HepG2 (cell line): Measurements from ENCODE around the gene AMPD2. TPM values are rescaled to one million over a fixed set of nuclear protein-coding genes. Genes with fewer than 3 reads are reported as not detected.

Experiments
- ATF3 ChIP-seq: sonication (generic); formaldehyde crosslinking; IDR thresholded peaks from 2 replicates; pipeline ENCODE4 v1.4.0; 2020; ENCODE audit warnings: missing genetic modification reagents
- HNRNPUL1 ChIP-seq: fragments of 200-400 bp; formaldehyde crosslinking; IDR thresholded peaks from 2 replicates; pipeline ENCODE4 v1.6.1; 2017; ENCODE audit warnings: low read depth, mild to moderate bottlenecking, low read length, moderate library complexity
- PHF21A ChIP-seq: sonication (generic); formaldehyde crosslinking; IDR thresholded peaks from 2 replicates; pipeline ENCODE4 v1.5.0; 2020; ENCODE audit warnings: mild to moderate bottlenecking, missing genetic modification reagents
- ZHX2 ChIP-seq, 2 experiments: sonication (generic) in 1 of 2; formaldehyde crosslinking in 1 of 2; IDR thresholded peaks; 2 replicates each; pipeline versions ENCODE4 v1.6.1 to v1.9.0; 2014 to 2022; ENCODE audit warnings: antibody characterized with exemption in 1 of 2, borderline replicate concordance in 1 of 2, inconsistent platforms in 1 of 2, low read depth in 1 of 2, missing genetic modification reagents in 1 of 2
- ZNF879 ChIP-seq: sonication (generic); formaldehyde crosslinking; IDR thresholded peaks from 2 replicates; pipeline ENCODE4 v1.8.1; 2023; ENCODE audit warnings: missing genetic modification reagents
- polyA plus RNA-seq, 8 experiments: library from polyadenylated mRNA; depleted of rRNA in 3 of 8; stranded (reverse) in 7 of 8; unstranded in 1 of 8; fragments of >200 nt; fragmentation: Illumina TruSeq in 4 of 8; extraction: Trizol in 4 of 8; gene quantifications; 2 replicates each; pipeline versions ENCODE4 v1.2.1 to v1.2.3, GENCODE V29; 2011 to 2016; ENCODE audit warnings: low read depth in 4 of 8, missing spikeins in 1 of 8, mixed read lengths in 1 of 8; ENCODE audit not compliant: insufficient read depth in 1 of 8
- total RNA-seq, 5 experiments: library from RNA; depleted of rRNA; stranded (reverse); fragments of >200 nt; fragmentation: Illumina TruSeq; extraction: Trizol; gene quantifications; 2 replicates each; pipeline ENCODE4 v1.2.3, GENCODE V29; 2016; ENCODE audit warnings: low read depth in 1 of 5

The AMPD2 gene
- total and polyA plus RNA-seq, 2 of the 13 experiments (the other 11 are each of a cell fraction or from before 2014, with no cell fraction given) = 62.3 to 82.0 TPM

DNA sequence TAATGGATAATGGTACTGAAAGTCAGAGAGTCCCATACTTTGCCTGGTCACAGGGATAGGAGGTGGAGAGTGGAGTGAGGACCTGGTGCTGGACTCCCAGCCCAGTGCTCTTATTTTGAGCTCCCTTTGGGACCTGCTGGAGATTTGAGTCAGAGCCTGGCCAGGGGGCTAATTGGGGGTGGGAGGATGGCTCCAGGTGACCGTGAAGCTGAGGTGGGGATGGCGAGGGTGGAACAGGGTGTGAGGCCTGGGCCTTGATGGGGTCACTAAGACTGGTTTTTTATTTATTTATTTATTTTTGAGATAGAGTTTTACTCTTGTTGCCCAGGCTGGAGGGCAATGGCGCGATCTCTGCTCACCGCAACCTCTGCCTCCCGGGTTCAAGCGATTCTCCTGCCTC lies 17.8 kb downstream of the AMPD2 start (continued):
- TF ChIP-seq PHF21A (CRISPR knock-in tag) (no peak), ZNF879 (CRISPR knock-in tag) (no peak), HNRNPUL1 (no peak), ATF3 (CRISPR knock-in tag) (no peak), ZHX2 (IDR thresholded peaks at IDR 0.05; ENCODE audit: low read depth) (no peak), ZHX2 (CRISPR knock-in tag; IDR thresholded peaks at IDR 0.05; ENCODE audit: borderline replicate concordance) (no peak)
